ENCODE results near the gene NOSTRIN.

NOSTRIN gene

GRCh38 chr2:168892327-168892726, 89.9 kb downstream of the NOSTRIN start:
- no peak for DNase-seq

GRCh38 chr2:168894101-168894500, 91.7 kb downstream of the NOSTRIN start:
- no peak for DNase-seq

- no peak for DNase-seq
Observed at GRCh38 chr2:168894720-168895119, 92.3 kb downstream of the NOSTRIN start.

- peak; percentile 85 for DNase-seq
Observed at GRCh38 chr2:168895771-168896170, 93.3 kb downstream of the NOSTRIN start.

GRCh38 chr2:168896783-168897182, 94.3 kb downstream of the NOSTRIN start:
- DNase-seq: no peak

- DNase-seq: no peak
Observed at GRCh38 chr2:168897449-168897848, 95.0 kb downstream of the NOSTRIN start.

GRCh38 chr2:168901003-168901402, 98.6 kb downstream of the NOSTRIN start, which contains the start of gene G6PC2:
Gene G6PC2, plus strand, starts transcription at chr2:168901291. Its CDS starts 41 bp downstream, at chr2:168901332.
- DNase-seq: peak; percentile 85

GRCh38 chr2:168903888-168904287, 101.5 kb downstream of the NOSTRIN start:
- DNase-seq: no peak

GRCh38 chr2:168904358-168904757, 101.9 kb downstream of the NOSTRIN start:
- no peak for DNase-seq

- peak; percentile 34 for DNase-seq
Observed at GRCh38 chr2:168907940-168908662, 105.7 kb downstream of the NOSTRIN start.

GRCh38 chr2:168910330-168910729, 107.9 kb downstream of the NOSTRIN start:
- peak; percentile 97 for DNase-seq

GRCh38 chr2:168912466-168912865, 110.0 kb downstream of the NOSTRIN start:
- peak; percentile 67 for DNase-seq

GRCh38 chr2:168912901-168913369, 110.5 kb downstream of the NOSTRIN start:
- DNase-seq: peak; percentile 87

- DNase-seq: peak; percentile 40
Observed at GRCh38 chr2:168913495-168913894, 111.1 kb downstream of the NOSTRIN start.

Measured in NCI-H69 (cell line).